ENCODE results near the gene NLRC5. TPM values are rescaled to one million over a fixed set of nuclear protein-coding genes. Genes with fewer than 3 reads are reported as not detected.

NLRC5 gene
- total RNA-seq, 1 experiment from 2014 or later: 2.4 TPM

DNA sequence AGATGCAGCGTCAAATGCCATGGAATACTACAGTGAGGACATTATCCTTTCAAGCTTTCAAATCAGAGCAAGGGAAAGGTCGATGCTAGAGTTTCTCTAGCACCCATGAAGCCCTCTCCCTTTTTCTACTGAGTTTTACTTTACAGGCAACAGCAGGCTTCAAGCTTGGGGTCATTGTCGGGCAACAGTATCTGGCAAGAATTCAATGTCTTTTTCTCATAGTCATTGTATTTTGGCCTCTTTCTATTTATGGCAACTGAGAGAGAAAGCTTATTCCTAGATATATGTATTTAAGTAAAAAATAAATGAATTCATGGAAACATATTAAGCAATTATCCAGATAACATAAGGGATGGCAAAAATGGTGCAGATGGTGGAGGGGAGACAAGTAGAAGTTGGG, 28.0 kb upstream of the NLRC5 start:
- Mint-ChIP-seq H3K4me1 (peaks cover 2 to 3% of the 10 kb centered on the region in 2 experiments; a peak in 2 of 4 replicates), H3K36me3 (ENCODE audit: insufficient read depth in 1 of 3, low read depth in 3 of 3) (no peaks in the 10 kb centered on the region; a peak in 1 of 7 replicates), H3K9me3 (no peaks in the 10 kb centered on the region), H3K27ac (peak overlapping the region in 1 of 3 experiments; percentile 8; a peak in 1 of 7 replicates), H3K4me3 (no peak overlapping the region), H3K27me3 (ENCODE audit: low read depth) (peaks cover 1% of the 10 kb centered on the region)
- Histone ChIP-seq H2BK15ac (ENCODE audit: low read depth, low read length) (no peak overlapping the region), H3K4me1 (ENCODE audit: insufficient read depth, low read length) (no peaks in the 10 kb centered on the region), H3K14ac (ENCODE audit: insufficient read depth, low read length) (no peak overlapping the region), H3K56ac (ENCODE audit: insufficient read length, low read depth, low read length) (no peak overlapping the region), H3K27me3 (ENCODE audit: insufficient read depth, low read length) (no peaks in the 10 kb centered on the region), H3K4me2 (ENCODE audit: insufficient read depth, insufficient read length, low read length) (no peak overlapping the region), H4K91ac (ENCODE audit: insufficient read length, low read depth, low read length) (no peak overlapping the region), H2AK5ac (ENCODE audit: insufficient read length, low read length) (no peak overlapping the region), H3K79me2 (ENCODE audit: insufficient read depth, low read length) (no peaks in the 10 kb centered on the region), H2AFZ (ENCODE audit: low read length) (no peak overlapping the region), H3K23ac (ENCODE audit: insufficient read length, low read depth, low read length) (no peak overlapping the region), H4K8ac (replicated peaks; ENCODE audit: insufficient read length, low read depth, low read length) (no peak overlapping the region), H3K9me3 (ENCODE audit: control insufficient read depth, low read depth, low read length) (no peaks in the 10 kb centered on the region), H4K5ac (ENCODE audit: insufficient read length, low read depth, low read length) (no peak overlapping the region), H2BK20ac (ENCODE audit: low read depth, low read length, poor library complexity, severe bottlenecking) (no peak overlapping the region), H3K27ac (ENCODE audit: insufficient read length, low read depth, low read length) (no peak overlapping the region), H2BK120ac (ENCODE audit: low read depth, low read length, poor library complexity, severe bottlenecking) (no peak overlapping the region), H3K9ac (ENCODE audit: extremely low read depth, insufficient read length, low read length) (no peak overlapping the region), H3K23me2 (ENCODE audit: insufficient read length, low read depth, low read length, poor library complexity, severe bottlenecking) (no peaks in the 10 kb centered on the region), H2BK12ac (ENCODE audit: insufficient read length, low read depth, low read length) (no peak overlapping the region), H4K20me1 (ENCODE audit: control insufficient read depth, insufficient read depth, insufficient read length) (no peaks in the 10 kb centered on the region), H3K18ac (ENCODE audit: insufficient read length, low read depth, low read length) (no peak overlapping the region), H3K79me1 (ENCODE audit: insufficient read depth, low read depth, low read length, poor library complexity, severe bottlenecking) (no peaks in the 10 kb centered on the region), H3K4ac (ENCODE audit: low read depth, low read length) (no peak overlapping the region), H2BK5ac (ENCODE audit: insufficient read length, low read length) (no peak overlapping the region), H3T11ph (ENCODE audit: low read length) (no peak overlapping the region)
- TF ChIP-seq, protein P1, sequence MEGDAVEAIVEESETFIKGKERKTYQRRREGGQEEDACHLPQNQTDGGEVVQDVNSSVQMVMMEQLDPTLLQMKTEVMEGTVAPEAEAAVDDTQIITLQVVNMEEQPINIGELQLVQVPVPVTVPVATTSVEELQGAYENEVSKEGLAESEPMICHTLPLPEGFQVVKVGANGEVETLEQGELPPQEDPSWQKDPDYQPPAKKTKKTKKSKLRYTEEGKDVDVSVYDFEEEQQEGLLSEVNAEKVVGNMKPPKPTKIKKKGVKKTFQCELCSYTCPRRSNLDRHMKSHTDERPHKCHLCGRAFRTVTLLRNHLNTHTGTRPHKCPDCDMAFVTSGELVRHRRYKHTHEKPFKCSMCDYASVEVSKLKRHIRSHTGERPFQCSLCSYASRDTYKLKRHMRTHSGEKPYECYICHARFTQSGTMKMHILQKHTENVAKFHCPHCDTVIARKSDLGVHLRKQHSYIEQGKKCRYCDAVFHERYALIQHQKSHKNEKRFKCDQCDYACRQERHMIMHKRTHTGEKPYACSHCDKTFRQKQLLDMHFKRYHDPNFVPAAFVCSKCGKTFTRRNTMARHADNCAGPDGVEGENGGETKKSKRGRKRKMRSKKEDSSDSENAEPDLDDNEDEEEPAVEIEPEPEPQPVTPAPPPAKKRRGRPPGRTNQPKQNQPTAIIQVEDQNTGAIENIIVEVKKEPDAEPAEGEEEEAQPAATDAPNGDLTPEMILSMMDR (conservative IDR thresholded peaks at IDR 0.05): no peak
- no peak for DNase-seq
- no CpG with 5 or more reads among the region's 3 CpGs for WGBS (ENCODE audit: extremely low coverage, insufficient read length, low lambda C conversion rate)

All from H9 (cell line).